DOHH2 (cell line): Measurements from ENCODE around the gene CAPG.

Experiments used
- EZH2phosphoT487 ChIP-seq: fragments of 200-600 bp; sonication (generic); IDR thresholded peaks from 2 replicates; pipeline ENCODE4 v1.6.1; 2017; ENCODE audit warnings: borderline replicate concordance, mild to moderate bottlenecking, antibody characterized with exemption, low read length, moderate library complexity, mixed read lengths
- TF ChIP-seq, protein P1 (sequence below): fragments of 200-600 bp; sonication (generic); IDR thresholded peaks from one replicate; pipeline ENCODE4 v1.5.1; 2014; ENCODE audit warnings: antibody characterized with exemption, mild to moderate bottlenecking, low read depth, low read length; ENCODE audit not compliant: poor library complexity, severe bottlenecking

DNA sequence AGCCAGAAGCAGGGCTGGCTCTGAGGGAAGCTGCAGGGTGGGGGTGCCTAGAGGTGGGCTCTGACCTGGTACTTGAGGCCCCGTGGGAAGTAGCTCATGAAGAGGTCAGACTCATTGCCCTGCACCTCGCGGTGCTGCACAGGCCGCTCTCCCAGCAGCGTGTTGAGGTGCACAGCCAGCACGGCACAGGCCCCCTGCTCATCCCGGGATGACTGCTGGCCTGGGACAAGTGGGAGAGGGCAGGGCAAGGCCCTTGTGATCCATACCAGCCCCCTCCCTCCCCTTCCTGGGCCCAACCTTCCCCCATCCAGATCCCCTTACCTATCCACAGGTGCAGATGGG, 8.7 kb downstream of the CAPG start:
- TF ChIP-seq, protein P1, sequence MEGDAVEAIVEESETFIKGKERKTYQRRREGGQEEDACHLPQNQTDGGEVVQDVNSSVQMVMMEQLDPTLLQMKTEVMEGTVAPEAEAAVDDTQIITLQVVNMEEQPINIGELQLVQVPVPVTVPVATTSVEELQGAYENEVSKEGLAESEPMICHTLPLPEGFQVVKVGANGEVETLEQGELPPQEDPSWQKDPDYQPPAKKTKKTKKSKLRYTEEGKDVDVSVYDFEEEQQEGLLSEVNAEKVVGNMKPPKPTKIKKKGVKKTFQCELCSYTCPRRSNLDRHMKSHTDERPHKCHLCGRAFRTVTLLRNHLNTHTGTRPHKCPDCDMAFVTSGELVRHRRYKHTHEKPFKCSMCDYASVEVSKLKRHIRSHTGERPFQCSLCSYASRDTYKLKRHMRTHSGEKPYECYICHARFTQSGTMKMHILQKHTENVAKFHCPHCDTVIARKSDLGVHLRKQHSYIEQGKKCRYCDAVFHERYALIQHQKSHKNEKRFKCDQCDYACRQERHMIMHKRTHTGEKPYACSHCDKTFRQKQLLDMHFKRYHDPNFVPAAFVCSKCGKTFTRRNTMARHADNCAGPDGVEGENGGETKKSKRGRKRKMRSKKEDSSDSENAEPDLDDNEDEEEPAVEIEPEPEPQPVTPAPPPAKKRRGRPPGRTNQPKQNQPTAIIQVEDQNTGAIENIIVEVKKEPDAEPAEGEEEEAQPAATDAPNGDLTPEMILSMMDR: no peak
- TF ChIP-seq EZH2phosphoT487: no peak
